SK-N-SH (cell line): ENCODE measurements around the gene MAN2B2. TPM values are rescaled to one million over a fixed set of nuclear protein-coding genes. Genes with fewer than 3 reads are reported as not detected.

Source experiments
- CTCF ChIA-PET: fragments of 300-600, 350-600 bp; formaldehyde crosslinking; extraction: SDS; loops from one replicate; lab custom pipeline; 2021; lab: Yijun Ruan, JAX
- POLR2A ChIA-PET: fragments of 350-600 bp; sonication (Branson Sonifier 250); formaldehyde crosslinking; extraction: SDS; loops from one replicate; lab custom pipeline; 2020; ENCODE audit warnings: antibody characterized with exemption, inconsistent platforms; lab: Yijun Ruan, JAX
- DNase-seq: peaks from one replicate; pipeline ENCODE4 v3.0.0; 2012
- H2AFZ ChIP-seq: fragments of 200-600 bp; sonication (generic); 2 replicates; pipeline ENCODE4 v1.8.1; 2016; ENCODE audit warnings: antibody characterized with exemption, mild to moderate bottlenecking, low read depth
- H3F3A ChIP-seq: fragments of 200-600 bp; sonication (generic); replicated peaks from 2 replicates; pipeline ENCODE3; 2016; ENCODE audit warnings: antibody characterized with exemption, mild to moderate bottlenecking; ENCODE audit not compliant: insufficient read depth
- H3K27ac ChIP-seq, 2 experiments: fragments of 200-500 bp in 1 of 2; fragments of 200-600 bp in 1 of 2; sonication (Bioruptor generic) in 1 of 2; sonication (generic), shearing (Covaris generic) in 1 of 2; 2 replicates each; pipeline versions ENCODE4 v1.5.1 to v1.6.1; 2014 to 2016; ENCODE audit warnings: low read depth in 2 of 2, inconsistent platforms in 1 of 2, low read length in 1 of 2, mild to moderate bottlenecking in 1 of 2, mixed read lengths in 1 of 2
- H3K27me3 ChIP-seq: fragments of 200-600 bp; sonication (generic), shearing (Covaris generic); 2 replicates; pipeline ENCODE4 v1.6.1; 2016; ENCODE audit warnings: mixed run types; ENCODE audit not compliant: insufficient read depth
- H3K36me3 ChIP-seq, 2 experiments: fragments of 200-500 bp in 1 of 2; fragments of 200-600 bp in 1 of 2; sonication (Bioruptor generic) in 1 of 2; sonication (generic) in 1 of 2; replicated peaks in 1 of 2; 2 replicates each; pipeline versions ENCODE3 to v1.5.1; 2014 to 2016; ENCODE audit warnings: low read length in 1 of 2, mild to moderate bottlenecking in 1 of 2; ENCODE audit not compliant: insufficient read depth in 2 of 2, control insufficient read depth in 1 of 2
- H3K4me1 ChIP-seq, 2 experiments: fragments of 200-500 bp in 1 of 2; fragments of 200-600 bp in 1 of 2; sonication (Bioruptor generic) in 1 of 2; sonication (generic), shearing (Covaris generic) in 1 of 2; 2 replicates each; pipeline versions ENCODE4 v1.5.1 to v1.6.1; 2014 to 2016; ENCODE audit warnings: low read depth in 1 of 2, low read length in 1 of 2, mixed run types in 1 of 2; ENCODE audit not compliant: insufficient read depth in 2 of 2, control insufficient read depth in 1 of 2
- H3K4me2 ChIP-seq: fragments of 200-600 bp; sonication (generic), shearing (Covaris generic); 2 replicates; pipeline ENCODE4 v1.6.1; 2017; ENCODE audit warnings: mixed run types
- H3K4me3 ChIP-seq, 2 experiments: fragments of 200-500 bp in 1 of 2; fragments of 200-600 bp in 1 of 2; sonication (Bioruptor generic) in 1 of 2; sonication (generic), shearing (Covaris generic) in 1 of 2; 2 replicates each; pipeline versions ENCODE4 v1.5.1 to v1.8.1; 2014 to 2016; ENCODE audit warnings: low read depth in 2 of 2, inconsistent platforms in 1 of 2, low read length in 1 of 2, mild to moderate bottlenecking in 1 of 2, mixed read lengths in 1 of 2, moderate library complexity in 1 of 2
- H3K79me2 ChIP-seq: fragments of 200-600 bp; sonication (generic); 2 replicates; pipeline ENCODE4 v1.8.1; 2017; ENCODE audit warnings: mild to moderate bottlenecking; ENCODE audit not compliant: insufficient read depth
- H3K9ac ChIP-seq: fragments of 200-600 bp; sonication (generic); 2 replicates; pipeline ENCODE4 v1.6.1; 2017; ENCODE audit warnings: mixed run types
- H3K9me2 ChIP-seq: fragments of 200-600 bp; sonication (generic); 2 replicates; pipeline ENCODE4 v1.6.1; 2017; ENCODE audit warnings: mixed run types
- H3K9me3 ChIP-seq: fragments of 200-600 bp; sonication (generic); 2 replicates; pipeline ENCODE4 v1.6.1; 2017; ENCODE audit warnings: mixed run types, mild to moderate bottlenecking, moderate library complexity
- H4K20me1 ChIP-seq: fragments of 200-600 bp; sonication (generic); 2 replicates; pipeline ENCODE4 v1.6.1; 2017; ENCODE audit warnings: mild to moderate bottlenecking, mixed run types; ENCODE audit not compliant: insufficient read depth
- CHD2 ChIP-seq: fragments of 150-350 bp; IDR thresholded peaks from 2 replicates; pipeline ENCODE4 v1.6.1; 2018; ENCODE audit warnings: low read length; ENCODE audit not compliant: partially characterized antibody
- CTCF ChIP-seq: fragments of 200-600 bp; sonication (generic); IDR thresholded peaks from 2 replicates; pipeline ENCODE4 v1.6.1; 2017; ENCODE audit warnings: antibody characterized with exemption, mild to moderate bottlenecking, moderate library complexity
- EP300 ChIP-seq, 2 experiments: IDR thresholded peaks; 2 replicates each; pipeline versions ENCODE4 v1.4.0 to v1.6.1; 2012; ENCODE audit warnings: borderline replicate concordance in 1 of 2, low read depth in 1 of 2, low read length in 1 of 2
- FOXJ3 ChIP-seq: sonication (generic); formaldehyde crosslinking; IDR thresholded peaks from 2 replicates; pipeline ENCODE4 v1.5.1; 2020; ENCODE audit warnings: mild to moderate bottlenecking, missing genetic modification reagents
- FOXM1 ChIP-seq: IDR thresholded peaks from 2 replicates; pipeline ENCODE4 v1.4.0; 2012; ENCODE audit warnings: low read depth, mild to moderate bottlenecking
- GABPA ChIP-seq: IDR thresholded peaks from 2 replicates; pipeline ENCODE4 v1.4.0; 2012; ENCODE audit warnings: low read depth, mild to moderate bottlenecking
- IRF3 ChIP-seq: fragments of 150-350 bp; IDR thresholded peaks from 2 replicates; pipeline ENCODE4 v1.6.1; 2016; ENCODE audit warnings: mild to moderate bottlenecking, low read depth, low read length
- MAX ChIP-seq: IDR thresholded peaks from 2 replicates; pipeline ENCODE4 v1.4.0; 2012; ENCODE audit warnings: low read depth
- MXI1 ChIP-seq: IDR thresholded peaks from 2 replicates; pipeline ENCODE4 v1.6.1; 2012; ENCODE audit warnings: mild to moderate bottlenecking, low read depth, low read length, improper control_type of control experiment
- PBX3 ChIP-seq: IDR thresholded peaks from 2 replicates; pipeline ENCODE4; 2012
- POLR2AphosphoS5 ChIP-seq: IDR thresholded peaks from 2 replicates; pipeline ENCODE4 v1.6.1; 2012; ENCODE audit warnings: low read depth, low read length
- RAD21 ChIP-seq: IDR thresholded peaks from 2 replicates; pipeline ENCODE4 v1.6.1; 2012; ENCODE audit warnings: mild to moderate bottlenecking, low read length
- RCOR1 ChIP-seq: fragments of 150-350 bp; IDR thresholded peaks from 2 replicates; pipeline ENCODE4 v1.6.1; 2017; ENCODE audit warnings: antibody characterized with exemption, low read length
- RFX5 ChIP-seq: IDR thresholded peaks from 2 replicates; pipeline ENCODE4 v1.6.1; 2012; ENCODE audit warnings: mild to moderate bottlenecking, improper control_type of control experiment, low read length
- SIN3A ChIP-seq: IDR thresholded peaks from 2 replicates; pipeline ENCODE4 v1.6.1; 2012; ENCODE audit warnings: low read depth, mild to moderate bottlenecking, low read length, moderate library complexity, borderline replicate concordance
- SMC3 ChIP-seq: IDR thresholded peaks from 2 replicates; pipeline ENCODE4 v1.6.1; 2012; ENCODE audit warnings: low read depth, low read length, improper control_type of control experiment
- USF2 ChIP-seq: fragments of 150-350 bp; IDR thresholded peaks from 2 replicates; pipeline ENCODE4 v1.6.1; 2017; ENCODE audit warnings: antibody characterized with exemption, low read length, low read depth, borderline replicate concordance
- ZBTB33 ChIP-seq: IDR thresholded peaks from 2 replicates; pipeline ENCODE4 v1.4.0; 2012; ENCODE audit warnings: low read depth, borderline replicate concordance
- WGBS: methylation state at CpG from one replicate; pipeline ENCODE4 v1.1.6; 2017; ENCODE audit warnings: low lambda C conversion rate; 5-methylcytosine and 5-hydroxymethylcytosine counted together
- polyA plus RNA-seq, 3 experiments: library from polyadenylated mRNA; depleted of rRNA; stranded (reverse); fragments of >200 nt; gene quantifications; 2 replicates each; pipeline ENCODE4 v1.2.3, GENCODE V29; 2012

Gene MAN2B2
- polyA plus RNA-seq, 1 of the 3 experiments (the other 2 are of a cell fraction), result 24.9 TPM

DNA sequence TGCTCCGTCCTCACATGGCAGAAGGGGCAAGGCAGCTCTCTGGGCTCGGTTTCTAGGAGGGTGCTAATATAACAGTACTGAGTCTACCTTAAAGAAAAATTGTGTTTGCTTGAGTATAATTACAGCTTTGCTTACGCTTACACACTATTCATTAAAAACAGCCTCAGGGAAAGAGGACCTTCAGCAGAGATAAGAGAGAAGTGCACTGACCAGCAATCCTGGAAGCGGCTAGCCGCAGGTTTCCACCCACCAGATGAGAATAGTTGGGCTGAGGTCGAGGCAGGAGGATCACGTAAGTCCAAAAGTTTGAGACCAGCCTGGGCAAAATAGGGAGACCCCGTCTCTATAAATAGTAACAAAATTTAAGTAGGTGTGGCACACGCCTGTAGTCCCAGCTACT, 50.3 kb downstream of the MAN2B2 start:
- 84% methylated on average over 9 of the region's 9 CpGs for WGBS
- H3K79me2 ChIP-seq, result no peaks in the 10 kb centered on the region
- TF ChIP-seq ZBTB33 (no peak), IRF3 (no peak), RFX5 (no peak), USF2 (no peak), MXI1 (no peak), RCOR1 (no peak), SIN3A (no peak), CTCF (no peak), POLR2AphosphoS5 (no peak), EP300 (IDR thresholded peaks at IDR 0.05; ENCODE audit: borderline replicate concordance in 1 of 2, low read depth in 1 of 2, low read length in 1 of 2) (no peak), RAD21 (no peak), CHD2 (no peak), MAX (no peak), FOXJ3 (CRISPR knock-in tag) (no peak), PBX3 (no peak), SMC3 (no peak), FOXM1 (no peak), GABPA (no peak)
- H3K36me3 ChIP-seq, result no peaks in the 10 kb centered on the region
- no peaks in the 10 kb centered on the region for H4K20me1 ChIP-seq
- H3K9me2 ChIP-seq, result no peaks in the 10 kb centered on the region
- H3K4me3 ChIP-seq, result no peak overlapping the region
- no peak overlapping the region for H3K27ac ChIP-seq
- H3K9me3 ChIP-seq, result no peaks in the 10 kb centered on the region
- peak; percentile 16 for DNase-seq
- CTCF ChIA-PET, result no interaction called here
- no peak overlapping the region for H2AFZ ChIP-seq
- H3K9ac ChIP-seq, result no peak overlapping the region
- POLR2A ChIA-PET, result no interaction called here
- H3F3A ChIP-seq, result no peaks in the 10 kb centered on the region
- H3K4me1 ChIP-seq, result no peaks in the 10 kb centered on the region
- no peaks in the 10 kb centered on the region for H3K27me3 ChIP-seq
- no peak overlapping the region for H3K4me2 ChIP-seq
